ENCODE measurements around the gene HRH3. TPM values are rescaled to one million over a fixed set of nuclear protein-coding genes. Genes with fewer than 3 reads are reported as not detected.

HRH3 gene
- 0.28 TPM for polyA plus RNA-seq (2013, experiment 1 of 2)
- polyA plus RNA-seq (2013, experiment 2 of 2): 0.35 TPM

GRCh38 chr20:62219992-62220665 is at the start of gene HRH3:
Gene HRH3, minus strand, starts transcription at chr20:62220278. Its CDS starts 308 bp downstream, at chr20:62219970.
- no peak within 1 kb of the TSS for H3K4ac ChIP-seq (ENCODE audit: low read depth, low read length)
- no peaks in the 10 kb centered on the region for H3K4me1 ChIP-seq (ENCODE audit: control insufficient read depth, low read depth, low read length)
- H3K79me1 ChIP-seq (ENCODE audit: low read length): no peaks in the 10 kb centered on the region
- H4K5ac ChIP-seq (ENCODE audit: low read length): no peak within 1 kb of the TSS
- H4K8ac ChIP-seq (ENCODE audit: low read depth, low read length): no peak within 1 kb of the TSS
- no peak within 1 kb of the TSS for H3K18ac ChIP-seq (ENCODE audit: low read length)
- DNase-seq: peak; percentile 60
- no peak within 1 kb of the TSS for H2BK15ac ChIP-seq (replicated peaks; ENCODE audit: low read depth)
- H2BK120ac ChIP-seq (ENCODE audit: low read depth, low read length): no peak within 1 kb of the TSS
- H3K27me3 ChIP-seq (ENCODE audit: insufficient read depth, low read length, poor library complexity): peaks cover 28% of the 10 kb centered on the region
- no peak within 1 kb of the TSS for H3K4me3 ChIP-seq (ENCODE audit: low read length)
- H2AK5ac ChIP-seq (ENCODE audit: low read length): no peak within 1 kb of the TSS
- no peak within 1 kb of the TSS for H3K27ac ChIP-seq (ENCODE audit: low read depth, low read length)
- no peak within 1 kb of the TSS for H3K4me2 ChIP-seq (ENCODE audit: low read length)
- WGBS (ENCODE audit: extremely low coverage, insufficient coverage, low lambda C conversion rate): no CpG with 5 or more reads among the region's 84 CpGs
- no peak within 1 kb of the TSS for H3K9ac ChIP-seq (ENCODE audit: low read length)
- H3K23ac ChIP-seq (ENCODE audit: low read length): no peak within 1 kb of the TSS
- H2BK5ac ChIP-seq (ENCODE audit: low read length): no peak within 1 kb of the TSS
- no peaks in the 10 kb centered on the region for H3K36me3 ChIP-seq (ENCODE audit: control insufficient read depth, insufficient read depth, low read length)
- no peaks in the 10 kb centered on the region for H3K79me2 ChIP-seq (ENCODE audit: control insufficient read depth, insufficient read depth, low read length)
- H3K56ac ChIP-seq (ENCODE audit: low read length): no peak within 1 kb of the TSS

GRCh38 chr20:62269871-62270270 is 49.8 kb upstream of the HRH3 start:
- Histone ChIP-seq H2BK5ac (ENCODE audit: low read length) (no peak overlapping the region), H2BK120ac (ENCODE audit: low read depth, low read length) (no peak overlapping the region), H3K27ac (ENCODE audit: low read depth, low read length) (no peak overlapping the region), H3K9ac (ENCODE audit: low read length) (no peak overlapping the region), H4K8ac (ENCODE audit: low read depth, low read length) (no peak overlapping the region), H3K4me1 (ENCODE audit: control insufficient read depth, low read depth, low read length) (no peaks in the 10 kb centered on the region), H3K23ac (ENCODE audit: low read length) (no peak overlapping the region), H2BK15ac (replicated peaks; ENCODE audit: low read depth) (no peak overlapping the region), H2AK5ac (ENCODE audit: low read length) (no peak overlapping the region), H3K56ac (ENCODE audit: low read length) (no peak overlapping the region), H3K4me2 (ENCODE audit: low read length) (no peak overlapping the region), H3K79me1 (ENCODE audit: low read length) (no peaks in the 10 kb centered on the region), H3K36me3 (ENCODE audit: control insufficient read depth, insufficient read depth, low read length) (peaks cover 3% of the 10 kb centered on the region), H3K4ac (ENCODE audit: low read depth, low read length) (no peak overlapping the region), H4K5ac (ENCODE audit: low read length) (no peak overlapping the region), H3K18ac (ENCODE audit: low read length) (no peak overlapping the region), H3K4me3 (ENCODE audit: low read length) (no peak overlapping the region), H3K27me3 (ENCODE audit: insufficient read depth, low read length, poor library complexity) (no peaks in the 10 kb centered on the region), H3K79me2 (ENCODE audit: control insufficient read depth, insufficient read depth, low read length) (no peaks in the 10 kb centered on the region)
- no peak for DNase-seq
- WGBS (ENCODE audit: extremely low coverage, insufficient coverage, low lambda C conversion rate): no CpG with 5 or more reads among the region's 17 CpGs

- H3K9ac ChIP-seq (ENCODE audit: low read length): no peak overlapping the region
- H3K27me3 ChIP-seq (ENCODE audit: insufficient read depth, low read length, poor library complexity): no peaks in the 10 kb centered on the region
- no peak overlapping the region for H2BK15ac ChIP-seq (replicated peaks; ENCODE audit: low read depth)
- no peak overlapping the region for H3K4me3 ChIP-seq (ENCODE audit: low read length)
- H3K18ac ChIP-seq (ENCODE audit: low read length): no peak overlapping the region
- H3K4ac ChIP-seq (ENCODE audit: low read depth, low read length): no peak overlapping the region
- no peak overlapping the region for H4K8ac ChIP-seq (ENCODE audit: low read depth, low read length)
- H3K36me3 ChIP-seq (ENCODE audit: control insufficient read depth, insufficient read depth, low read length): peaks cover 4% of the 10 kb centered on the region
- WGBS (ENCODE audit: extremely low coverage, insufficient coverage, low lambda C conversion rate): no CpG with 5 or more reads among the region's 14 CpGs
- H3K79me2 ChIP-seq (ENCODE audit: control insufficient read depth, insufficient read depth, low read length): no peaks in the 10 kb centered on the region
- no peak overlapping the region for H4K5ac ChIP-seq (ENCODE audit: low read length)
- H3K23ac ChIP-seq (ENCODE audit: low read length): no peak overlapping the region
- no peak overlapping the region for H2BK5ac ChIP-seq (ENCODE audit: low read length)
- no peak overlapping the region for H3K56ac ChIP-seq (ENCODE audit: low read length)
- DNase-seq: no peak
- no peak overlapping the region for H2AK5ac ChIP-seq (ENCODE audit: low read length)
- H2BK120ac ChIP-seq (ENCODE audit: low read depth, low read length): no peak overlapping the region
- no peak overlapping the region for H3K4me2 ChIP-seq (ENCODE audit: low read length)
- H3K79me1 ChIP-seq (ENCODE audit: low read length): no peaks in the 10 kb centered on the region
- H3K27ac ChIP-seq (ENCODE audit: low read depth, low read length): no peak overlapping the region
- no peaks in the 10 kb centered on the region for H3K4me1 ChIP-seq (ENCODE audit: control insufficient read depth, low read depth, low read length)
These were observed 49.3 kb upstream of the HRH3 start for GRCh38 chr20:62269378-62269777.

DNA sequence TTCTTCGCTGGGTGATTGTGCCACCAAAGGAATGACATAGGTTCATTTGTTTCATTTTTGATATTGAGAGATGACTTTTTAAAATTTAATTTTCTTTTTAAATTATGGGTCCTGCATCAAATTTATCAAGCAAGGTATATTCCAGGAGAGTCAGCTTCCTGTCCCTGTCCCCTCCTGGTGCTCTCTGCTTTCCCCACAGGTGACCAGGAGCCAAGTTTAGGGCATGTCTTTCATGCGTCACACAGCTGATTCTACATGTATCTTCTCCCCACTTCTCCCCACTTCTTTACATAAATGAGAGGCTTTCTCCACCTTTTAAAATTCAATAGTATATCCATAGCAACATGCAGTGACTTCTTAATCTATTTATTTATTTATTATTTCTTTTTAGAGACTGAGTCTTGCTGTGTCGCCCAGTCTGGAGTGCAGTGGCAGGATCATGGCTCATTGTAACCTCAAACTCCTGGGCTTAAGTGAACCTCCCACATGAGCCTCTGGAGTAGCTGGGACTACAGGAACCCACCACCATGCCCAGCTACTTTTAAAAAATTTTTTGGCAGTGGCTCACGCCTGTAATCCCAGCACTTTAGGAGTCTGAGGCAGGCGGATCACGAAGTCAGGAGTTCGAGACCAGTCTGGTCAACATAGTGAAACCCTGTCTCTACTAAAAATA is 48.3 kb upstream of the HRH3 start:
- Histone ChIP-seq H3K18ac (ENCODE audit: low read length) (no peak overlapping the region), H2BK15ac (replicated peaks; ENCODE audit: low read depth) (no peak overlapping the region), H3K36me3 (ENCODE audit: control insufficient read depth, insufficient read depth, low read length) (peaks cover 4% of the 10 kb centered on the region), H3K56ac (ENCODE audit: low read length) (no peak overlapping the region), H4K8ac (ENCODE audit: low read depth, low read length) (no peak overlapping the region), H3K4me2 (ENCODE audit: low read length) (no peak overlapping the region), H3K4me1 (ENCODE audit: control insufficient read depth, low read depth, low read length) (no peaks in the 10 kb centered on the region), H3K27ac (ENCODE audit: low read depth, low read length) (no peak overlapping the region), H2BK120ac (ENCODE audit: low read depth, low read length) (no peak overlapping the region), H3K9ac (ENCODE audit: low read length) (no peak overlapping the region), H3K23ac (ENCODE audit: low read length) (no peak overlapping the region), H3K27me3 (ENCODE audit: insufficient read depth, low read length, poor library complexity) (no peaks in the 10 kb centered on the region), H4K5ac (ENCODE audit: low read length) (no peak overlapping the region), H3K4me3 (ENCODE audit: low read length) (no peak overlapping the region), H3K79me1 (ENCODE audit: low read length) (no peaks in the 10 kb centered on the region), H3K79me2 (ENCODE audit: control insufficient read depth, insufficient read depth, low read length) (no peaks in the 10 kb centered on the region), H2BK5ac (ENCODE audit: low read length) (no peak overlapping the region), H2AK5ac (ENCODE audit: low read length) (no peak overlapping the region), H3K4ac (ENCODE audit: low read depth, low read length) (no peak overlapping the region)
- WGBS (ENCODE audit: extremely low coverage, insufficient coverage, low lambda C conversion rate): no CpG with 5 or more reads among the region's 7 CpGs
- no peak for DNase-seq

- H3K27me3 ChIP-seq (ENCODE audit: insufficient read depth, low read length, poor library complexity): no peaks in the 10 kb centered on the region
- no peak overlapping the region for H2BK120ac ChIP-seq (ENCODE audit: low read depth, low read length)
- no peak overlapping the region for H2AK5ac ChIP-seq (ENCODE audit: low read length)
- no peak overlapping the region for H4K8ac ChIP-seq (ENCODE audit: low read depth, low read length)
- H2BK15ac ChIP-seq (replicated peaks; ENCODE audit: low read depth): no peak overlapping the region
- H3K56ac ChIP-seq (ENCODE audit: low read length): no peak overlapping the region
- H4K5ac ChIP-seq (ENCODE audit: low read length): no peak overlapping the region
- H3K18ac ChIP-seq (ENCODE audit: low read length): no peak overlapping the region
- H3K79me2 ChIP-seq (ENCODE audit: control insufficient read depth, insufficient read depth, low read length): no peaks in the 10 kb centered on the region
- H3K23ac ChIP-seq (ENCODE audit: low read length): no peak overlapping the region
- H3K4me1 ChIP-seq (ENCODE audit: control insufficient read depth, low read depth, low read length): no peaks in the 10 kb centered on the region
- no peak overlapping the region for H3K4ac ChIP-seq (ENCODE audit: low read depth, low read length)
- H3K79me1 ChIP-seq (ENCODE audit: low read length): no peaks in the 10 kb centered on the region
- peaks cover 3% of the 10 kb centered on the region for H3K36me3 ChIP-seq (ENCODE audit: control insufficient read depth, insufficient read depth, low read length)
- H3K4me3 ChIP-seq (ENCODE audit: low read length): no peak overlapping the region
- H2BK5ac ChIP-seq (ENCODE audit: low read length): no peak overlapping the region
- no peak overlapping the region for H3K9ac ChIP-seq (ENCODE audit: low read length)
- no peak overlapping the region for H3K4me2 ChIP-seq (ENCODE audit: low read length)
- no peak for DNase-seq
- no CpG with 5 or more reads among the region's 10 CpGs for WGBS (ENCODE audit: extremely low coverage, insufficient coverage, low lambda C conversion rate)
- no peak overlapping the region for H3K27ac ChIP-seq (ENCODE audit: low read depth, low read length)
These were observed 47.5 kb upstream of the HRH3 start for GRCh38 chr20:62267543-62267942.
